Vagina (tissue), 2 donors: ENCODE measurements around the gene SURF4.

Experiments
- CTCF ChIP-seq, 3 experiments: fragments of 450-650 bp in 2 of 3; fragments of 200-600 bp in 1 of 3; sonication (generic) in 1 of 3; IDR thresholded peaks; one replicate each; pipeline ENCODE4 v1.5.1; 2017 to 2019; ENCODE audit warnings: antibody characterized with exemption in 3 of 3, mild to moderate bottlenecking in 2 of 3, moderate library complexity in 2 of 3
- POLR2A ChIP-seq, 2 donors: fragments of 450-650 bp; IDR thresholded peaks; one replicate each; pipeline ENCODE4 v1.6.1; 2017; ENCODE audit warnings: antibody characterized with exemption in 2 of 2, mild to moderate bottlenecking in 2 of 2, moderate library complexity in 2 of 2

DNA sequence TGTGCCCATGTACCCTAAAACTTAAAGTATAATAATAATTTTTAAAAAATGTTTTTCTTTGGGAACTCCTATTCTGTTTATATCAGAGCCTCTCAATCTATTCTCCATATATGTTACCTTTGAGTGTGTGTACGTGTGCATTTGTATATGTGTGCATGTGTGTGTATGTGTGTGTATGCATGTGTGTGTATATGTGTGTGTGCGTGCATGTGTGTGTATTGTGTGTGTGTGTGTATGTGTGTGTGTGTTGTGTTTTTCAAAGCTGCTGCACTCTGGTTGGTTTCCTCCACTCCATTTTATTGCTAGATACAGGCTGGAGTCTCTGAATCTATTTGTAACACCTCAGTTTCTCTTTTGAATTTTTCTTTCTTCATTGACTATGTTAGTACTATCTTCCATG, 59.9 kb downstream of the SURF4 start:
- TF ChIP-seq CTCF (IDR thresholded peaks at IDR 0.05) (no peak), POLR2A (IDR thresholded peaks at IDR 0.05) (no peak)
